AG20443 (cell line): ENCODE results near the gene NUDT14.

Experiments used
- DNase-seq: peaks from one replicate; pipeline ENCODE4 v3.0.0; 2012; ENCODE audit warnings: low spot score, mixed read lengths

Gene NUDT14

DNA sequence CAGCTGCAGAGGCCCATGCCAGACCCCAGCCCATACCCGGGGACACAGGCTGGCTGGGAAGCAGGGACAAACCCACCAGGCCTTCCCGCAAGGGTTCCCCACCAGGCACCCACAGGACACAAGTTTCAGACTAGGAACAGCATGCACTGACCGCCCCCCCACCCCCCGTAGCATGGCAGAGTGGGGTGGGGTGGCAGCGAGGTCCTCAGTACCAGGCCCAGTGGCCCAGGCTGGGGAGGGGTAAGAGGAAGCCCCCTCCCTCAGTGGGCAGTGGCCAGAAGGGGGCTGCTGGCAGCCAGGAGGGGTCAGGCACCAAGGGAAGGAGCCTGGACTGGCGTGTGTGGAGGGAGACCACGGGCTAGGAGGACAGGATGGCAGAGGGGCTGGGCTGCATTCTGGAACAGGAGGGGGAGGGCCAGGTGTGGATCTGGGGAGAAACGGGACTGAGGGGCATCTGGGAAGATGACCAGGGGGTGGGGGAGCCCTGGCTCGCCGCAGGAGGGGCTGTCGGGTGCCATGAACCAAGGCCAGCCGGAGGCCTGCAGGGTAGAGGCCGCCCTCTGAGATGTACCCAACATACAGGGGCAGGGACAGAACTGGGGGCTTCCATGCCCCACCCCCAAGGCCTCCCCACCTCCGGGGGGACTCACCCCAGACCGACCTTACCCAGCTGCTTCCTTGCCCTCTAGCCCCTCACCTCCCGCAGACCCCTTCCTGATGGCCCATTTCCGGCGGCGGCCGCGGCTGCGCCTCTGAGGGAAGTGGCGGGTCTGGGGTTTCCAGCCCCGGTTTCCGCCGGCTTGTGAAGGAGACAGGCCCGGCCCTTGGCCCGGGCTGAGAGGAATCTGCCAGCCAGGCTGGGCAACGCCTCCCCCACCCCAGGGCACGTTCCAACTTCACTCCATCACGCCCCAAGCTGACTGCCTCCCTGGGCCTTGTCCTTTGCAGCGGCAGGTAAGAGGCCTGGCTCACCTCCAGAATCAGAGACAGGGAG is 6.9 kb downstream of the NUDT14 start:
- DNase-seq = no peak

- DNase-seq = no peak
Observed at GRCh38 chr14:105173145-105173544, 8.0 kb downstream of the NUDT14 start.

DNA sequence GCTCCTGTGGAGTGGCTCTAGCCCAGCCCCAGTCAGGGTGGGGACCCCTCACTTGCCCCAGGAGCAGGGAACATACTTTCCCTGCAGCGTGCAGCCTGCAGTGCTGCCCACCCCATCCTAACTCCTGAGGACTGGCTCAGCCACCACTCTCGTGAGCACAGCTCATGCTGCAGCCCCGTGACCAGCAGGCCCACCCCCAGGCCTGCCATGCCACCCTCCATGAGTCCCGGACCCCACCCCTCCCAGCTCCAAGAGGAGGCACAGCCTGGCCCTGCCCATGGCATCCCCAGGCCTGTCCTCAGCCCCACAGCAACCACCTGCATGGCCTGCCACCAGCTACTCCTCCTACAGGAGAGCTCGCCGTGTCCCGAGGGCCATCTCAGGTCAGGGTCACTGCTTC is 8.6 kb downstream of the NUDT14 start:
- DNase-seq = no peak

GRCh38 chr14:105171004-105171673 is 10.0 kb downstream of the NUDT14 start:
- no peak for DNase-seq

GRCh38 chr14:105169776-105170655 is 11.1 kb downstream of the NUDT14 start:
- DNase-seq = no peak

DNA sequence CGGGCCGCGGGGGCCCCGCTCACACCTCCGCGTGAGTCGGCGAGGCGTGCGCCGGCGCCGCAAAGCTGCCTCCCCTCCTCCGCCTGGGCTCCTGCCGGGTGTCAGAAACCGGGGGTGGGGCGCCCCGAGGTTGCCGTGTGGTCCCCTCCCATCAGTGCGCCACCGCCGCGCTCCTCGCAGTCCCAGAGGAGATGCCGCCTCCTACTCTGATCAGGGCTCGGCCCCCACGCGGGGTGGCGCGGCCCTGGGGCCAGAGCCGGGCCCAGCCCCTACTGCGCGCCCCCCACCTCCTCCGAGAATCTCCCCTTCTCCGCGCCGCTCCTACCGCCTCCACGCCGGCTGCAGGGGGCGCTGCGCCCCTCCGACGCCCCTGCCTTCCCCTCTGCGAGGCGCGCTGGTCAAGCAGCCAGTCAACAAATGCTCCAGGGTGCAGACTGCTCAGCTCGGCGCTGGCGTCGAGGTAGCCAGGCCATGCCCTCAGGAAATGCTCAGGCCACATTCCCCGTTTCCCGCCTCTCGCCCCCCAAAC is 12.1 kb downstream of the NUDT14 start:
- DNase-seq = no peak

- peak; percentile 50 for DNase-seq
Observed at GRCh38 chr14:105168496-105168978, 12.6 kb downstream of the NUDT14 start, which contains the start of gene JAG2. JAG2 (minus strand) TSS chr14:105168776; CDS start chr14:105168420, 356 bp downstream.

DNA sequence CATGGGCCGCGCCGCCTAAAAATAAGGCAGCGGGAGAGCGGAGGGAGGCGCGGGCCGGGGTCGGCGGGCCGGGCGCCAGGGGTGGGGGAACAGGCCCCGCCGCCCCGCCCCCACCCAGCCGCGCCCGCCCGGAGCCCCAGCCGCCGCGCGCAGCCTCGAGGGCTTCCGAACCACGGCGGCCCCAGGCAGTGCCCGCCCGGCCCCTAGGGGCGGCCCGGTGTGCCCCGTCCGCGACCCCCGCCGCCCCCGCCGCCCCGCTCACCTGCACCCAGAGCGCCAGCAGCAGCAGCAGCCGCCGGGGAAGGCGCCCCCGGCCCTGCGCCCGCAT is 13.1 kb downstream of the NUDT14 start:
- no peak for DNase-seq

DNA sequence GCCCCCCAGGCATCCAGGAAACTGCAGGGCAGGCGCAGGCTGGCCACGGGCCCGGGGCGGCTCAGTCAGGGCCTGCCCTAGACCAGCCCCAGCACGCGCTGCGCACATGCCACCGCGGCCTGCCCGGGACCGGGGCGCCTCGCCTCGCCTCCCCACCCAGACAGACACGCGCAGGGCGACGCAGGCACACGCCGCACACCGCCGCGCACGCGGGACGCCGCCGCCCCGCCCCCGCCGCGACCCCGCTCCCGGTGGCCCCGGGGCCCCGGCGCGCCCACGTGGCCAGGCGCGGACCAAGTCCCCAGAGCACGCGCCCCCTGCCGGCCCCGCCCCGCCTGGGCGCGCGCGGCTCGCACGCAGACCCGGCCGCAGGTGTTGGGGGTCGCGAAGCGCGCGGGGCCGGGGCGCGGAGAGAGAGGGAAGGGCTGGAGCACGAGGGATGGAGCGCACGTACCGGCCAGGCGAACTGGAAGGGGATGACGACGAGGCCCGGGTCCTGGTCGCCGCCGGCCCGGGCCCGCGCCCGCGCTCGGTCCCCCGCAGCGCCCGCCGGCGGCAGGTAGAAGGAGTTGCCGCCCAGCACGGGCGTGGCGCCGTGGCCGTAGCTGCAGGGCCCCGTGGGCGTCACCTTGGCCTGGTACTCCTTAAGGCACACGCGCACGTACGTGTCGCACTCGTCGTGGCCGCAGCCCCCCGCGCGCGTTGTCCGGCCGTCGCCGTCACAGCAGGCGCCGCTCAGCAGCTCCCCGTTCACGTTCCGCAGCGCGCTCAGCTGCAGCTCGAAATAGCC is 13.6 kb downstream of the NUDT14 start:
- no peak for DNase-seq

GRCh38 chr14:105166571-105167302 is 14.4 kb downstream of the NUDT14 start:
- no peak for DNase-seq

- no peak for DNase-seq
Observed at GRCh38 chr14:105165761-105166485, 15.2 kb downstream of the NUDT14 start.

DNA sequence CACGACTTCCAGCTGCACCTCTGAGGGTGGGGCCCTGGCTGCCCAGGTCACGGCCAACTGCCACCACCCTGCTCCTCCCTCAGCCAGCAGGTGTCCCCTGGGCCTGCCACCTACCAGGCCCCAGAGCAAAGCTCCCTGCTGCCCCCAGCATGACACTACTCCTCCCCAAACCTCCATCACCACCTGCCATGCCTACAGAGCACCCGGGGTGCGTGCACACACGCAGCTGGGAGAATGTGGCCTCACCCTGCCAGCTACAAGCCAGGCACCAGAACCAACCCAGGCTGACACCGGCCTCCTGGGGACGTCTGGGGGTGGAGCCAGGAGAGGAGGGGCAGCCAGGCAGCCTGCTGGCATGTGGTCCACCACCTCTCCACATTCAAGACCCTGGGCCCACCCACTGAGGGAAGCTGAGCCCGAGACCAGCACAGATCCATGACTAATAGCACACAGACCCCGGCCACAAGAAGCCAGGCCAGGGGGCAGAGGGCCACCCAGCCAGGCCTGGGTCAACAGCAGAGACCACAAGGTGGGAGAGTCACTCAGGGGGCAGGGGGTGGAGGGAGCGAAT is 15.9 kb downstream of the NUDT14 start:
- no peak for DNase-seq

DNA sequence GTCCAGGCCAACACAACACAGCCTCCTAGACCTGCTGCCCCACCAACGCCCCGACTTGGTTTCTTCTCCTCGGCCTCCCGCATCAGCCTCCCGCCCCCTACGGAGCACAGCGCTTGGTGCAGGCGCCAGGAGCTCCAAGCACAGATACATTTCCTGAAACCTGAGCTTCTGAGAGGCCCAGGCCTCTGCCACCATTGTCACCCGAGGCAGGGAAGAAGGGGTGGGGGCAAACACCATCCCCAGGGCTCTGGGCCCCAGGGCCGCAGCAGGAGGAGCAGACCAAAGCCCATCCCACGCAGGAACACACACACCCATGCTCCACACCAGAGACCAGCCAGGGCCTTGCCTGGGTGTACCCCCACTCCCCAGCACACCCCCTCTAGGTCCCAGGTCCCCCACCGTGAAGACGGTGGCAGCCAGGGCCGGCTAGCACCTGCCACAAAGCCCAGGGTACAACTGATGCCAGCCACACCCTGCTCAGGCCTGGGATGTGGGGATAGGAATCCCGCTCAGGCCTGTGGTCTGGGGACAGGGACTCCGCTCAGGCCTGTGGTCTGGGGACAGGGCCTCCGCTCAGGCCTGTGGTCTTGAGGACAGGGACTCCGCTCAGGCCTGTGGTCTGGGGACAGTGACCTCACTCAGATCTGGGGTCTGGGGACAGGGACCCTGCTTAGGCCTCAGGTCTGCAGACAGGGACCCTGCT is 17.9 kb downstream of the NUDT14 start:
- no peak for DNase-seq

DNA sequence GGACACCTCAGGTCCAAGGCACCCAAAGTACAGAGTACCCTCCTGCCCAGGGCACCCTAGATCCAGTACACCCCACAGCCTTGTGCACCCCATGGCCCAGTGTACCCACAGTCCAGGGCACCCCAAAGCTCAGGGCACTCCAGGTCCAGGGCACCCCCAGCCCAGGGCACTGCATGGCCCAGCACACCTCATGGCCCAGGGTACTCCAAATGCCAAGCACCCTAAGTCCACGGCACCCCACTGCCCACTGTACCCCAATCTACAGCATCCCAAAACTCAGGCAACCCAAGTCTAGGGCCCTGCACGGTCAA is 18.5 kb downstream of the NUDT14 start:
- DNase-seq = no peak

- DNase-seq = peak; percentile 61
Observed at GRCh38 chr14:105161964-105162668, 19.0 kb downstream of the NUDT14 start.

DNA sequence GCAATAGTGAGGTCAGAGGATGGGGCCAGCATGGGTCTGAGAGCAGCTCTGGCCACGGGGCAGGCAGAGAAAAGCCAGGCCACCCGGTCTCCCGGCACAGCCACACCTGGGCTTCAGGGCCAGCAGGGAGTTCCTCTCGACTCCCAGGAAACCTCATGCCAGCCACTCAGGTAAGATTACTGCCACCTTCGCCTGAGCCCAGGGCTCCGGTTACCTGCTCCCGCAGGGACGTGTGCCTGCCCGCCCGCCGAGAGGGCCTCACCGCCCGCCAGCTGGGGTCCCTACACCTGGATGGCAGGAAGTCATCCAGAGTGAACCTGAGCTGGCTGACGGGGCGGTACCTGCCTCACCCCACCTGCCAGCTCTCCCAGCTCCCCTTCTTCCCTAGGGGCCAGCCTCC is 19.8 kb downstream of the NUDT14 start:
- no peak for DNase-seq

DNA sequence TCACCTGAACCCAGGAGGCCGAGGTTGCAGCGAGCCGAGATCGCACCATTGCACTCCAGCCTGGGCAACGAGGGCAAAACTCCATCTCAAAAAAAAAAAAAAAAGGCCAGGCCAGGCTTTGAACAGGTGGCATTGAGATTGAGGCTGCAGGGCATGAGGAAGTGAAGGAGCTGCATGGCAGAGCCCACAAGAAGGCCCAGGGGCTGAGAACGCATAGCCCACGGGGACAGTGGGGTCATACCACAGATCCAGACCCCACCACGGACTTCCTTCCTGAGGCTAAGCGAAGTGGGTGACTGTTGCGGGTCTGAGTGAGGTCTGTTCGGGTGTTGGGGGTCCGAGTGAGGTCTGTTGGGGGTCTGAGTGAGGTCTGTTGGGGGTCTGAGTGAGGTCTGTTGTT is 20.3 kb downstream of the NUDT14 start:
- no peak for DNase-seq

DNA sequence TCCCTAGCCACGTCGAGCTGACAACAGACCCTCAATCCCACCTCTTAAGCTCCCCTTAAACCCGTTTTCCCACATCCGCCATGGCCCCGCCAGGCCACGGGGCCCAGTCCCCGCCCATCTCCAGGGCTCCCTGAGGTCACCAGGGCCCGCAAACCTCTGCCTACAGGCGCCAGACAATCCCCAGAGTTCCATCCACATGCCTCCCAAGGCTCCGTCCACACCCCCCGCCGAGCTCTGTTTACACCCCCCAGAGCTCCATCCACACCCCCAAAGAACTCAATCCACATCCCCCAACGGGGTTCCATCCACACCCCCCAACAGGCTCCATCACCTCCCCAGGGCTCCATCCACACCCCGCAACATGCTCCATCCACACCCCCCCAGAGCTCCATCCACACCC is 21.8 kb downstream of the NUDT14 start:
- no peak for DNase-seq
